HepG2 (cell line): ENCODE results near the gene CIAPIN1. TPM values are rescaled to one million over a fixed set of nuclear protein-coding genes. Genes with fewer than 3 reads are reported as not detected.

Source experiments
- HDAC1 ChIP-seq: sonication (generic); formaldehyde crosslinking; IDR thresholded peaks from 2 replicates; pipeline ENCODE4 v1.5.1; 2020; ENCODE audit warnings: mild to moderate bottlenecking, missing genetic modification reagents
- HNF1A ChIP-seq, 2 experiments: sonication (generic) in 1 of 2; formaldehyde crosslinking in 1 of 2; IDR thresholded peaks; 2 replicates each; pipeline versions ENCODE4 v1.4.0 to v1.6.1; 2016 to 2020; ENCODE audit warnings: borderline replicate concordance in 1 of 2, low read depth in 1 of 2, mild to moderate bottlenecking in 1 of 2, missing genetic modification reagents in 1 of 2
- MBNL3 ChIP-seq: fragments of 250-450 bp; sonication (Bioruptor Pico); conservative IDR thresholded peaks from 2 replicates; pipeline ENCODE4 v1.8.0; 2022; ENCODE audit warnings: mild to moderate bottlenecking, inconsistent platforms
- NCOA5 ChIP-seq: sonication (generic); formaldehyde crosslinking; IDR thresholded peaks from 2 replicates; pipeline ENCODE4 v1.4.0; 2020; ENCODE audit warnings: missing genetic modification reagents
- POLR2AphosphoS5 ChIP-seq: IDR thresholded peaks from 2 replicates; pipeline ENCODE4 v1.6.1; 2012; ENCODE audit warnings: low read depth, low read length
- RXRB ChIP-seq: IDR thresholded peaks from 2 replicates; pipeline ENCODE4 v1.6.1; 2016; ENCODE audit warnings: borderline replicate concordance, missing genetic modification reagents, missing compliant biosample characterization
- U2AF2 ChIP-seq: fragments of 200-400 bp; formaldehyde crosslinking; IDR thresholded peaks from 2 replicates; pipeline ENCODE4 v1.6.1; 2017; ENCODE audit warnings: low read depth, mild to moderate bottlenecking, low read length
- ZNF260 ChIP-seq: sonication (generic); formaldehyde crosslinking; IDR thresholded peaks from 2 replicates; pipeline ENCODE4 v1.4.0; 2020; ENCODE audit warnings: missing genetic modification reagents, low read depth, mild to moderate bottlenecking, borderline replicate concordance
- ZNF264 ChIP-seq: sonication (generic); formaldehyde crosslinking; IDR thresholded peaks from 2 replicates; pipeline ENCODE4 v1.4.0; 2020; ENCODE audit warnings: missing genetic modification reagents
- polyA plus RNA-seq, 8 experiments: library from polyadenylated mRNA; depleted of rRNA in 3 of 8; stranded (reverse) in 7 of 8; unstranded in 1 of 8; fragments of >200 nt; fragmentation: Illumina TruSeq in 4 of 8; extraction: Trizol in 4 of 8; gene quantifications; 2 replicates each; pipeline versions ENCODE4 v1.2.1 to v1.2.3, GENCODE V29; 2011 to 2016; ENCODE audit warnings: low read depth in 4 of 8, missing spikeins in 1 of 8, mixed read lengths in 1 of 8; ENCODE audit not compliant: insufficient read depth in 1 of 8
- total RNA-seq, 5 experiments: library from RNA; depleted of rRNA; stranded (reverse); fragments of >200 nt; fragmentation: Illumina TruSeq; extraction: Trizol; gene quantifications; 2 replicates each; pipeline ENCODE4 v1.2.3, GENCODE V29; 2016; ENCODE audit warnings: low read depth in 1 of 5

The CIAPIN1 gene
- total and polyA plus RNA-seq, 2 of the 13 experiments (the other 11 are each of a cell fraction or from before 2014, with no cell fraction given): 69.3 to 89.7 TPM

DNA sequence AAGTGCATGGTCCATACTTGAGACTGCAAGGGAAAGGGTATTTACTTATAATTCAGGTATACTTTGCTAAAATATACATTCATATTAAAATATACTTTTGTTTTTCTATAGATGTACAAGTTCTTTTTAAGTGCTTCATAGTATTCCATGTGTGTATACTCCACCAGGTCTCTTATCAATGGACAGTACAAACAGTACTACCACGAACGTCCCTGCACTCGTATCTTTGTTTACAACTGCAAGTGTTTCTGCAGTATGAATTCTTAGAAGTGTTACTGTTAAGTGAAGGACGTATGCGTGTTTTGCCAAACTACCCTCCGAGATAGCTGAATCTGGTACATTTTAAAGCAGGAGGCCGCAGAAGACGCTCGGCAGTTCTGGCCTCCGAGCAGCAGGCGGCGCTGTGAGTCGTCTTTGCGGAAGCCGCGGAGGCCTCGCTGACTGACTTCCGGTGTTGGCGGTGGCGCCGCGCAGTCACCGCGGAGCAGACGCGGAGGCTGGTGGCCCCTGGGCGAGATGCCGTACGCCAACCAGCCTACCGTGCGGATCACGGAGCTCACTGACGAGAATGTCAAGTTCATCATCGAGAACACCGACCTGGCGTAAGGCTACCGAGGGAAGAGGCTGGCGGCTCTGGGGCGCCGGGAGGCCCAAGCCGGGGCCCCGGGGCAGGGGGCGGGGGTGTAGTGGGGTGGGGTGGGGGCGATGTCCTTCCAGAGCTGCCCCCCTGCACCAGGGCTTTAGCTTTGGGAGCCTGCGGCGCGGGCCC is 15.2 kb upstream of the CIAPIN1 start, which contains the start of gene POLR2C (continued):
- TF ChIP-seq HNF1A (IDR thresholded peaks at IDR 0.05; ENCODE audit: low read depth) (no peak), HNF1A (CRISPR knock-in tag; IDR thresholded peaks at IDR 0.05; ENCODE audit: borderline replicate concordance) (peak; percentile 75; the same call in 1 of the 2 replicates), ZNF260 (CRISPR knock-in tag) (no peak), HDAC1 (CRISPR knock-in tag) (peak; percentile 96), U2AF2 (no peak), ZNF264 (CRISPR knock-in tag) (peak; percentile 91), MBNL3 (no peak), NCOA5 (CRISPR knock-in tag) (no peak), RXRB (CRISPR knock-in tag) (peak; percentile 85), POLR2AphosphoS5 (peak; percentile 99)
